ENCODE data around the gene SND1. TPM values are rescaled to one million over a fixed set of nuclear protein-coding genes. Genes with fewer than 3 reads are reported as not detected.

The SND1 gene
- total and polyA plus RNA-seq, 2 of the 4 experiments (the other 2 are of a cell fraction): 154 to 294 TPM

GRCh38 chr7:128011131-128011661 lies 359.2 kb downstream of the SND1 start:
- Histone ChIP-seq H2AK5ac (ENCODE audit: low read depth, low read length) (no peak overlapping the region), H2AFZ (replicated peaks; ENCODE audit: low read length, poor library complexity) (no peak overlapping the region), H3K4me2 (ENCODE audit: low read depth, low read length) (no peak overlapping the region), H3K14ac (replicated peaks; ENCODE audit: low read depth, low read length) (no peak overlapping the region), H3K9me3 (ENCODE audit: control insufficient read depth, insufficient read depth, low read length) (no peaks in the 10 kb centered on the region), H2BK15ac (ENCODE audit: low read depth, low read length) (no peak overlapping the region), H3K27me3 (ENCODE audit: control insufficient read depth, insufficient read depth, low read length) (no peaks in the 10 kb centered on the region), H3K23ac (ENCODE audit: low read depth, low read length) (no peak overlapping the region), H2BK5ac (ENCODE audit: low read depth, low read length, poor library complexity, severe bottlenecking) (no peak overlapping the region), H2BK20ac (ENCODE audit: low read depth, low read length) (no peak overlapping the region), H3K36me3 (ENCODE audit: control insufficient read depth, insufficient read depth, low read length) (peaks cover 7% of the 10 kb centered on the region; the same call in 1 of the 2 replicates), H2BK120ac (ENCODE audit: low read depth, low read length) (no peak overlapping the region), H3K4ac (ENCODE audit: low read depth, low read length) (no peak overlapping the region), H2AK9ac (replicated peaks; ENCODE audit: low read depth, low read length, poor library complexity) (no peak overlapping the region), H3K27ac (ENCODE audit: insufficient read depth, low read length) (no peak overlapping the region), H4K91ac (ENCODE audit: insufficient read depth, low read depth, low read length) (no peak overlapping the region), H3K4me1 (ENCODE audit: control insufficient read depth, insufficient read depth, low read length) (peaks cover 5% of the 10 kb centered on the region; the same call in 1 of the 2 replicates), H3K9me1 (ENCODE audit: insufficient read depth, low read length) (peaks cover 13% of the 10 kb centered on the region), H3K9ac (ENCODE audit: low read depth, low read length) (no peak overlapping the region), H3K4me3 (ENCODE audit: insufficient read depth, low read depth, low read length) (no peak overlapping the region), H4K5ac (ENCODE audit: low read depth, low read length) (no peak overlapping the region), H3K18ac (ENCODE audit: low read depth, low read length) (no peak overlapping the region), H4K20me1 (ENCODE audit: insufficient read depth, low read length) (peaks cover 30% of the 10 kb centered on the region), H3K56ac (ENCODE audit: extremely low read depth, insufficient read depth, low read length) (no peak overlapping the region), H3K79me1 (ENCODE audit: low read depth in 1 of 2, low read length in 2 of 2) (peaks cover 34 to 69% of the 10 kb centered on the region in 2 experiments), H4K8ac (ENCODE audit: low read depth in 2 of 2, low read length in 2 of 2) (no peak overlapping the region)
- WGBS, 2 experiments (ENCODE audit: extremely low coverage in 2 of 2, insufficient read length in 1 of 2): no CpG with 5 or more reads among the region's 2 CpGs
- in situ Hi-C loops (cut with MboI; ENCODE audit: low sequenced_read_pairs): no loop called here
- no TSS peak for BruUV-seq (replicated peaks)
- DNase-seq (no peak), ATAC-seq (ENCODE audit: low read depth) (peak; percentile 42; the same call in 1 of the 2 replicates)
- intact Hi-C loops (cut with micrococcal nuclease): no loop called here
- ChIA-PET CTCF (interaction anchor here (0.7 kb wide), 1 partner anchor 60 kb away, joined by 3 read pairs; no protein-coding TSS in a partner anchor), POLR2A (ENCODE audit: unreplicated experiment) (no interaction called here)
- TF ChIP-seq RCOR1 (IDR thresholded peaks at IDR 0.05; ENCODE audit: insufficient replicate concordance, low read length): no peak
- no peak for TF ChIP-seq NFE2L2 (IDR thresholded peaks at IDR 0.05; ENCODE audit: low read depth, low read length)
- no peak for TF ChIP-seq FOS (IDR thresholded peaks at IDR 0.05; ENCODE audit: low read depth, low read length)
- TF ChIP-seq ELK1 (IDR thresholded peaks at IDR 0.05; ENCODE audit: borderline replicate concordance, low read depth, low read length): no peak
- TF ChIP-seq CHD1 (IDR thresholded peaks at IDR 0.05; ENCODE audit: low read depth, low read length): no peak
- TF ChIP-seq CEBPB (IDR thresholded peaks at IDR 0.05; ENCODE audit: low read depth, low read length): 0 out of 2 replicates have a peak, but pooled peaks have one; percentile 9
- no peak for TF ChIP-seq MAFK (IDR thresholded peaks at IDR 0.05; ENCODE audit: low read depth, low read length)
- TF ChIP-seq RFX5 (IDR thresholded peaks at IDR 0.05; ENCODE audit: low read depth, low read length): no peak
- dilution Hi-C loops (cut with HindIII; ENCODE audit: low sequenced_read_pairs, unreplicated experiment): no loop called here
